ENCODE results near the gene KBTBD12.

DNA sequence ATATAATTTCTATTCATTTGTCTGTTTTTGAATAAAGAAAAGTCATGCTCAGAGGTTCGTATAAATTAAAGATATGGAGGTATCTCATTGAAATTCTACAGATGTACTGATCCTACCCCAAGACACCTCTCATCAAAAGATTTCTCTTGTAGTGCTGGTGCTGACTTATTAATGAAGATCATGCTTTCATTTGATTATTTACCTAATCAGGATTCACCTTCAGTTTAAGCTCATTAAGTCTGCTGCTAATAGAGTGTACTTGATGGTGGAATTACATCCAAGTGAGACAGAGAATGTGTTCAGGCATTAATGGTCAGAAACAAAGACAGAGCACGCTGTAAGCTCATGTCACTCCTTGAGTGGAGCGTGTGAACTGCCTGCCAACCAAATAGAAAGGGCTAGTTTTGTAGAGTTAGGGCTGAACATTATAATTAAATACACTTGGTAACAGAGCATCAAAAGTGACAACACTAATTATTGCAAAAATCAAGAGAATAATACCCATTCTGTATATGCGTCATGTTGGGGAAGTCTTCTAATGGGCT, 45.5 kb downstream of the KBTBD12 start:
- TF ChIP-seq, protein P1, sequence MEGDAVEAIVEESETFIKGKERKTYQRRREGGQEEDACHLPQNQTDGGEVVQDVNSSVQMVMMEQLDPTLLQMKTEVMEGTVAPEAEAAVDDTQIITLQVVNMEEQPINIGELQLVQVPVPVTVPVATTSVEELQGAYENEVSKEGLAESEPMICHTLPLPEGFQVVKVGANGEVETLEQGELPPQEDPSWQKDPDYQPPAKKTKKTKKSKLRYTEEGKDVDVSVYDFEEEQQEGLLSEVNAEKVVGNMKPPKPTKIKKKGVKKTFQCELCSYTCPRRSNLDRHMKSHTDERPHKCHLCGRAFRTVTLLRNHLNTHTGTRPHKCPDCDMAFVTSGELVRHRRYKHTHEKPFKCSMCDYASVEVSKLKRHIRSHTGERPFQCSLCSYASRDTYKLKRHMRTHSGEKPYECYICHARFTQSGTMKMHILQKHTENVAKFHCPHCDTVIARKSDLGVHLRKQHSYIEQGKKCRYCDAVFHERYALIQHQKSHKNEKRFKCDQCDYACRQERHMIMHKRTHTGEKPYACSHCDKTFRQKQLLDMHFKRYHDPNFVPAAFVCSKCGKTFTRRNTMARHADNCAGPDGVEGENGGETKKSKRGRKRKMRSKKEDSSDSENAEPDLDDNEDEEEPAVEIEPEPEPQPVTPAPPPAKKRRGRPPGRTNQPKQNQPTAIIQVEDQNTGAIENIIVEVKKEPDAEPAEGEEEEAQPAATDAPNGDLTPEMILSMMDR (IDR thresholded peaks at IDR 0.05), result no peak
- TF ChIP-seq POLR2A (IDR thresholded peaks at IDR 0.05) (no peak), POLR2AphosphoS5 (IDR thresholded peaks at IDR 0.05) (no peak)

Measured in transverse colon (tissue), 4 donors.